ENCODE data around the gene GGN. TPM values are rescaled to one million over a fixed set of nuclear protein-coding genes. Genes with fewer than 3 reads are reported as not detected.
A peak's percentile ranks its signal among the peaks of the same experiment; 100 is the strongest.

GGN gene
- total and polyA plus RNA-seq, 9 of the 15 experiments (the other 6 are each of a cell fraction or from before 2014, with no cell fraction given), result 0.15 to 0.33 TPM; not detected in 7

- TF ChIP-seq E4F1 (CRISPR knock-in tag; IDR thresholded peaks at IDR 0.05; ENCODE audit: borderline replicate concordance) (no peak), ZNF699 (CRISPR knock-in tag; IDR thresholded peaks at IDR 0.05; ENCODE audit: insufficient replicate concordance) (no peak), LARP7 (IDR thresholded peaks at IDR 0.05) (peak; percentile 97), ZNF395 (CRISPR knock-in tag; IDR thresholded peaks at IDR 0.05) (no peak), TAL1 (IDR thresholded peaks at IDR 0.05) (no peak), HLTF (IDR thresholded peaks at IDR 0.05) (peak; percentile 75; the same call in 1 of the 2 replicates), ARID4B (CRISPR knock-in tag; IDR thresholded peaks at IDR 0.05) (peak; percentile 41; the same call in 1 of the 2 replicates), ZZZ3 (IDR thresholded peaks at IDR 0.05) (no peak), MCM3 (IDR thresholded peaks at IDR 0.05) (no peak), PHB (CRISPR knock-in tag; IDR thresholded peaks at IDR 0.05) (no peak), POLR2AphosphoS2 (IDR thresholded peaks at IDR 0.05; ENCODE audit: low read length) (no peak), USF1 (CRISPR knock-in tag; IDR thresholded peaks at IDR 0.05) (no peak; the same call in 1 of the 2 replicates), MTF1 (CRISPR knock-in tag; IDR thresholded peaks at IDR 0.05; ENCODE audit: borderline replicate concordance) (no peak), SMARCE1 (IDR thresholded peaks at IDR 0.05) (peak; percentile 47; the same call in 1 of the 2 replicates), CCAR2 (IDR thresholded peaks at IDR 0.05; ENCODE audit: low read depth, low read length) (no peak), GTF2E2 (tag; IDR thresholded peaks at IDR 0.05) (no peak), HNRNPLL (IDR thresholded peaks at IDR 0.05; ENCODE audit: low read depth, low read length, poor library complexity, severe bottlenecking) (no peak), ZNF717 (CRISPR knock-in tag; IDR thresholded peaks at IDR 0.05) (no peak)
Observed at GRCh38 chr19:38336638-38337359, 51.0 kb downstream of the GGN start (continued).

Measured in K562 (cell line).